A549 (cell line): Measurements from ENCODE around the gene RINL. TPM values are rescaled to one million over a fixed set of nuclear protein-coding genes. Genes with fewer than 3 reads are reported as not detected.

Source experiments
- ATAC-seq, 2 experiments: fragments of 200-7000 bp in 1 of 2; fragments of >200 bp in 1 of 2; cut with Nextera tagmentation in 1 of 2; cut with Tn5 transposase in 1 of 2; 3 replicates each; pipeline versions ENCODE4 v1.8.0 to v1.9.1; 2018 to 2020; ENCODE audit warnings: mild to moderate bottlenecking in 1 of 2, moderate library complexity in 1 of 2
- CTCF ChIA-PET: fragments of 300-600 bp; sonication (Branson Sonifier 250); formaldehyde crosslinking; extraction: SDS; loops from one replicate; lab custom pipeline; 2021; ENCODE audit warnings: antibody characterized with exemption, inconsistent platforms; lab: Yijun Ruan, JAX
- POLR2A ChIA-PET: fragments of 350-600 bp; formaldehyde crosslinking; extraction: SDS; loops from one replicate; lab custom pipeline; 2021; ENCODE audit warnings: antibody characterized with exemption, inconsistent platforms; lab: Yijun Ruan, JAX
- DNase-seq, 2 experiments: peaks; one replicate each; pipeline versions ENCODE4 v3.0.0 to v3.0.0-alpha.2; 2011 to 2016; ENCODE audit warnings: low read depth in 1 of 2, low spot score in 1 of 2
- FAIRE-seq: peaks from 2 replicates; lab custom pipeline; 2011; peaks lifted over from hg19 to GRCh38; lab: Jason Lieb, UNC
- H3K27ac ChIP-seq, 2 experiments: fragments of >200 bp; sonication (Bioruptor Twin); formaldehyde crosslinking; 3 replicates each; pipeline ENCODE4 v1.5.1; 2016 to 2017
- H3K4me1 ChIP-seq: fragments of >200 bp; sonication (Bioruptor Twin); formaldehyde crosslinking; 3 replicates; pipeline ENCODE4 v1.6.1; 2016
- H3K4me2 ChIP-seq: fragments of >200 bp; sonication (Bioruptor Twin); formaldehyde crosslinking; 3 replicates; pipeline ENCODE4 v1.6.1; 2016
- H3K4me3 ChIP-seq: fragments of >200 bp; sonication (Bioruptor Twin); formaldehyde crosslinking; 3 replicates; pipeline ENCODE4 v1.5.1; 2016
- H3K9me3 ChIP-seq: fragments of >200 bp; sonication (Bioruptor Twin); formaldehyde crosslinking; 3 replicates; pipeline ENCODE4 v1.6.1; 2016
- BCL3 ChIP-seq: fragments of >200 bp; sonication (Bioruptor Twin); formaldehyde crosslinking; IDR thresholded peaks from 3 replicates; pipeline ENCODE4 v1.6.1; 2016
- CBX2 ChIP-seq: fragments of 200-600 bp; sonication (generic); IDR thresholded peaks from 2 replicates; pipeline ENCODE4 v1.6.1; 2016; ENCODE audit warnings: low read depth, mild to moderate bottlenecking, borderline replicate concordance
- CBX8 ChIP-seq: fragments of 200-600 bp; sonication (generic); IDR thresholded peaks from 2 replicates; pipeline ENCODE4 v1.6.1; 2016
- CHD4 ChIP-seq: fragments of 200-600 bp; sonication (generic); IDR thresholded peaks from 2 replicates; pipeline ENCODE4 v1.6.1; 2016; ENCODE audit warnings: antibody characterized with exemption, mild to moderate bottlenecking, borderline replicate concordance
- CTCF ChIP-seq: fragments of >200 bp; sonication (Bioruptor Twin); formaldehyde crosslinking; IDR thresholded peaks from 3 replicates; pipeline ENCODE4 v1.5.1; 2016
- EHF ChIP-seq: fragments of 250-450 bp; sonication (Bioruptor Pico); IDR thresholded peaks from 2 replicates; pipeline ENCODE4 v1.5.0; 2020; ENCODE audit warnings: mild to moderate bottlenecking
- EHMT2 ChIP-seq: fragments of 200-600 bp; sonication (generic); IDR thresholded peaks from 2 replicates; pipeline ENCODE4 v1.6.1; 2016; ENCODE audit warnings: antibody characterized with exemption, low read depth, mild to moderate bottlenecking, moderate library complexity
- EP300 ChIP-seq, 2 experiments: fragments of >200 bp; sonication (Bioruptor Twin); formaldehyde crosslinking; IDR thresholded peaks; 2 replicates in 1 of 2; 3 replicates in 1 of 2; pipeline ENCODE4 v1.6.1; 2016 to 2017
- ESRRA ChIP-seq: fragments of 150-350 bp; IDR thresholded peaks from 2 replicates; pipeline ENCODE4 v1.6.1; 2014; ENCODE audit warnings: mild to moderate bottlenecking, low read length, borderline replicate concordance
- FOSB ChIP-seq: fragments of 250-450 bp; sonication (Bioruptor Pico); IDR thresholded peaks from 2 replicates; pipeline ENCODE4 v1.5.0; 2020; ENCODE audit warnings: mild to moderate bottlenecking, moderate library complexity
- FOSL2 ChIP-seq, 2 experiments: fragments of 450-650 bp in 1 of 2; fragments of >200 bp in 1 of 2; sonication (Bioruptor Twin) in 1 of 2; formaldehyde crosslinking; IDR thresholded peaks; 2 replicates each; pipeline versions ENCODE4 v1.5.0 to v1.6.1; 2016 to 2020; ENCODE audit warnings: mild to moderate bottlenecking in 1 of 2, moderate library complexity in 1 of 2
- HES2 ChIP-seq: fragments of >200 bp; sonication (Bioruptor Twin); formaldehyde crosslinking; IDR thresholded peaks from 2 replicates; pipeline ENCODE4 v1.6.1; 2016
- JUNB ChIP-seq: fragments of >200 bp; sonication (Bioruptor Twin); formaldehyde crosslinking; IDR thresholded peaks from 2 replicates; pipeline ENCODE4 v1.6.1; 2016
- MAFK ChIP-seq: fragments of 450-650 bp; IDR thresholded peaks from 2 replicates; pipeline ENCODE4 v1.6.1; 2014; ENCODE audit not compliant: partially characterized antibody
- NFE2L2 ChIP-seq: fragments of 150-350 bp; conservative IDR thresholded peaks from 2 replicates; pipeline ENCODE4 v1.6.1; 2014; ENCODE audit warnings: low read length
- NPAS2 ChIP-seq: fragments of 250-450 bp; sonication (Bioruptor Pico); IDR thresholded peaks from 2 replicates; pipeline ENCODE4 v1.8.0; 2022; ENCODE audit warnings: mild to moderate bottlenecking, moderate library complexity, borderline replicate concordance
- NR3C1 ChIP-seq: fragments of >200 bp; sonication (Bioruptor Twin); formaldehyde crosslinking; IDR thresholded peaks from 3 replicates; pipeline ENCODE4 v1.6.1; 2017
- PBX3 ChIP-seq: IDR thresholded peaks from 2 replicates; pipeline ENCODE4 v1.6.1; 2012
- POLR2AphosphoS2 ChIP-seq: conservative IDR thresholded peaks from 2 replicates; pipeline ENCODE4 v1.6.1; 2012; ENCODE audit warnings: low read length, improper control_type of control experiment, inconsistent platforms
- RAD21 ChIP-seq, 2 experiments: fragments of >200 bp in 1 of 2; sonication (Bioruptor Twin) in 1 of 2; formaldehyde crosslinking in 1 of 2; IDR thresholded peaks in 1 of 2; conservative IDR thresholded peaks in 1 of 2; 2 replicates in 1 of 2; 3 replicates in 1 of 2; pipeline ENCODE4 v1.6.1; 2012 to 2018; ENCODE audit warnings: inconsistent platforms in 1 of 2
- REST ChIP-seq: fragments of 200-600 bp; sonication (generic); IDR thresholded peaks from 2 replicates; pipeline ENCODE4 v1.6.1; 2016; ENCODE audit warnings: antibody characterized with exemption, mild to moderate bottlenecking, moderate library complexity
- SREBF2 ChIP-seq: fragments of 450-650 bp; IDR thresholded peaks from 2 replicates; pipeline ENCODE4 v1.6.1; 2014; ENCODE audit warnings: mild to moderate bottlenecking, moderate library complexity
- TP53 ChIP-seq: fragments of 250-450 bp; sonication (Bioruptor Pico); IDR thresholded peaks from 2 replicates; pipeline ENCODE4 v1.5.0; 2021; ENCODE audit warnings: mild to moderate bottlenecking, moderate library complexity
- ZC3H11A ChIP-seq: fragments of 450-650 bp; IDR thresholded peaks from 2 replicates; pipeline ENCODE4 v1.6.1; 2014; ENCODE audit warnings: antibody characterized with exemption, mild to moderate bottlenecking
- ZNF302 ChIP-seq: fragments of 250-450 bp; sonication (Bioruptor Pico); IDR thresholded peaks from 2 replicates; pipeline ENCODE4 v1.9.0; 2021; ENCODE audit warnings: inconsistent platforms, mild to moderate bottlenecking, moderate library complexity
- WGBS: methylation state at CpG from one replicate; pipeline ENCODE4 v1.1.6; 2017; ENCODE audit errors: missing lambda C conversion rate; 5-methylcytosine and 5-hydroxymethylcytosine counted together
- polyA plus RNA-seq, 4 experiments: library from polyadenylated mRNA; depleted of rRNA in 3 of 4; stranded (reverse); fragments of >200 nt; fragmentation: RNase III in 1 of 4; extraction: RNeasy Plus Mini Kit Qiagen cat#74134 plus additional on column Dnase treatment in 1 of 4; gene quantifications; 2 replicates in 3 of 4; 3 replicates in 1 of 4; pipeline ENCODE4 v1.2.3, GENCODE V29; 2011 to 2017
- TF ChIP-seq, protein P1 (sequence below): fragments of 250-450 bp; sonication (Bioruptor Pico); IDR thresholded peaks from 2 replicates; pipeline ENCODE4 v1.5.0; 2021; ENCODE audit warnings: mild to moderate bottlenecking, moderate library complexity, borderline replicate concordance
- TF ChIP-seq, protein P2 (sequence below): IDR thresholded peaks from 2 replicates; pipeline ENCODE4 v1.6.1; 2012
- TF ChIP-seq, protein P3 (sequence below): fragments of 450-650 bp; IDR thresholded peaks from 2 replicates; pipeline ENCODE4 v1.6.1; 2014; ENCODE audit warnings: antibody characterized with exemption

Gene RINL
- polyA plus RNA-seq, 2 of the 4 experiments (the other 2 are of a cell fraction), result 2.9 to 6.3 TPM

GRCh38 chr19:38838208-38838985 lies 39.7 kb downstream of the RINL start:
- H3K4me3 ChIP-seq, result no peak overlapping the region; the same call in 2 of the 3 replicates
- 71% methylated on average over 19 of the region's 19 CpGs for WGBS
- ChIA-PET POLR2A (interaction anchor here (0.7 to 6.5 kb wide), 10 partner anchors 8 to 190 kb away, joined by 3 to 62 read pairs (median 5); partner anchors contain the start of genes ACTN4, HNRNPL, NFKBIB and SIRT2), CTCF (interaction anchor here (0.8 to 3.4 kb wide), 14 partner anchors 9 to 295 kb away, joined by 3 to 21 read pairs (median 5); partner anchors contain the start of genes MRPS12 and SARS2)
- peak overlapping the region; percentile 36 to 76; a peak in 4 of 6 replicates for H3K27ac ChIP-seq
- H3K4me1 ChIP-seq, result peaks cover 89% of the 10 kb centered on the region
- ATAC-seq (peak; percentile 6 to 8; a peak in 4 of 6 replicates), FAIRE-seq (peak; percentile 80), DNase-seq (peak in 1 of 2 experiments; percentile 62)
- H3K9me3 ChIP-seq, result no peaks in the 10 kb centered on the region
- H3K4me2 ChIP-seq, result peak overlapping the region; percentile 40
- 0 out of 5 replicates have a peak, but pooled peaks of 1 of the 2 experiments have one; percentile 26 for TF ChIP-seq RAD21 (conservative IDR thresholded peaks at IDR 0.05 in 1 of 2, IDR thresholded peaks at IDR 0.05 in 1 of 2)
- TF ChIP-seq TP53 (CRISPR knock-in tag), result peak; percentile 62; the same call in 1 of the 2 replicates
- TF ChIP-seq BCL3, result no peak
- TF ChIP-seq ZNF302, result no peak
- TF ChIP-seq, protein P1, sequence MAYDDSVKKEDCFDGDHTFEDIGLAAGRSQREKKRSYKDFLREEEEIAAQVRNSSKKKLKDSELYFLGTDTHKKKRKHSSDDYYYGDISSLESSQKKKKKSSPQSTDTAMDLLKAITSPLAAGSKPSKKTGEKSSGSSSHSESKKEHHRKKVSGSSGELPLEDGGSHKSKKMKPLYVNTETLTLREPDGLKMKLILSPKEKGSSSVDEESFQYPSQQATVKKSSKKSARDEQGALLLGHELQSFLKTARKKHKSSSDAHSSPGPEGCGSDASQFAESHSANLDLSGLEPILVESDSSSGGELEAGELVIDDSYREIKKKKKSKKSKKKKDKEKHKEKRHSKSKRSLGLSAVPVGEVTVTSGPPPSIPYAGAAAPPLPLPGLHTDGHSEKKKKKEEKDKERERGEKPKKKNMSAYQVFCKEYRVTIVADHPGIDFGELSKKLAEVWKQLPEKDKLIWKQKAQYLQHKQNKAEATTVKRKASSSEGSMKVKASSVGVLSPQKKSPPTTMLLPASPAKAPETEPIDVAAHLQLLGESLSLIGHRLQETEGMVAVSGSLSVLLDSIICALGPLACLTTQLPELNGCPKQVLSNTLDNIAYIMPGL (CRISPR knock-in tag), result no peak
- TF ChIP-seq JUNB, result no peak
- no peak for TF ChIP-seq EHF (CRISPR knock-in tag)
- TF ChIP-seq, protein P2, sequence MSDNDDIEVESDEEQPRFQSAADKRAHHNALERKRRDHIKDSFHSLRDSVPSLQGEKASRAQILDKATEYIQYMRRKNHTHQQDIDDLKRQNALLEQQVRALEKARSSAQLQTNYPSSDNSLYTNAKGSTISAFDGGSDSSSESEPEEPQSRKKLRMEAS, result no peak
- peak; percentile 91 for TF ChIP-seq FOSB (CRISPR knock-in tag)
- TF ChIP-seq SREBF2, result no peak
- no peak for TF ChIP-seq CTCF
- TF ChIP-seq EP300 (IDR thresholded peaks at IDR 0.05), result no peak
- peak; percentile 95 for TF ChIP-seq POLR2AphosphoS2
- no peak for TF ChIP-seq CBX2
- TF ChIP-seq, protein P3, sequence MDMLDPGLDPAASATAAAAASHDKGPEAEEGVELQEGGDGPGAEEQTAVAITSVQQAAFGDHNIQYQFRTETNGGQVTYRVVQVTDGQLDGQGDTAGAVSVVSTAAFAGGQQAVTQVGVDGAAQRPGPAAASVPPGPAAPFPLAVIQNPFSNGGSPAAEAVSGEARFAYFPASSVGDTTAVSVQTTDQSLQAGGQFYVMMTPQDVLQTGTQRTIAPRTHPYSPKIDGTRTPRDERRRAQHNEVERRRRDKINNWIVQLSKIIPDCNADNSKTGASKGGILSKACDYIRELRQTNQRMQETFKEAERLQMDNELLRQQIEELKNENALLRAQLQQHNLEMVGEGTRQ, result no peak
- TF ChIP-seq PBX3, result no peak
- no peak for TF ChIP-seq HES2
- TF ChIP-seq CBX8, result no peak
- no peak for TF ChIP-seq EHMT2
- TF ChIP-seq NPAS2 (CRISPR knock-in tag), result no peak
- TF ChIP-seq NR3C1, result no peak
- no peak for TF ChIP-seq NFE2L2
- TF ChIP-seq MAFK, result no peak
- TF ChIP-seq ESRRA, result no peak
- TF ChIP-seq FOSL2 (IDR thresholded peaks at IDR 0.05), result no peak
- peak; percentile 59 for TF ChIP-seq FOSL2 (CRISPR knock-in tag; IDR thresholded peaks at IDR 0.05)
- no peak for TF ChIP-seq REST
- no peak for TF ChIP-seq CHD4
- no peak; the same call in 1 of the 2 replicates for TF ChIP-seq ZC3H11A
